Peyer's patch (tissue), 4 donors: Measurements from ENCODE around the gene NRG4.

ENCODE experiments used
- POLR2A ChIP-seq, 2 donors: fragments of 450-650 bp; IDR thresholded peaks; one replicate each; pipeline ENCODE4 v1.5.1; 2017; ENCODE audit warnings: antibody characterized with exemption in 2 of 2, mild to moderate bottlenecking in 2 of 2, moderate library complexity in 2 of 2
- TF ChIP-seq, protein P1 (sequence below), 6 experiments: fragments of 450-650 bp in 4 of 6; fragments of 200-600 bp in 2 of 6; sonication (generic) in 1 of 6; IDR thresholded peaks; one replicate each; pipeline ENCODE4 v1.5.1; 2017 to 2019; ENCODE audit warnings: antibody characterized with exemption in 6 of 6, mild to moderate bottlenecking in 3 of 6, moderate library complexity in 1 of 6

- TF ChIP-seq, protein P1, sequence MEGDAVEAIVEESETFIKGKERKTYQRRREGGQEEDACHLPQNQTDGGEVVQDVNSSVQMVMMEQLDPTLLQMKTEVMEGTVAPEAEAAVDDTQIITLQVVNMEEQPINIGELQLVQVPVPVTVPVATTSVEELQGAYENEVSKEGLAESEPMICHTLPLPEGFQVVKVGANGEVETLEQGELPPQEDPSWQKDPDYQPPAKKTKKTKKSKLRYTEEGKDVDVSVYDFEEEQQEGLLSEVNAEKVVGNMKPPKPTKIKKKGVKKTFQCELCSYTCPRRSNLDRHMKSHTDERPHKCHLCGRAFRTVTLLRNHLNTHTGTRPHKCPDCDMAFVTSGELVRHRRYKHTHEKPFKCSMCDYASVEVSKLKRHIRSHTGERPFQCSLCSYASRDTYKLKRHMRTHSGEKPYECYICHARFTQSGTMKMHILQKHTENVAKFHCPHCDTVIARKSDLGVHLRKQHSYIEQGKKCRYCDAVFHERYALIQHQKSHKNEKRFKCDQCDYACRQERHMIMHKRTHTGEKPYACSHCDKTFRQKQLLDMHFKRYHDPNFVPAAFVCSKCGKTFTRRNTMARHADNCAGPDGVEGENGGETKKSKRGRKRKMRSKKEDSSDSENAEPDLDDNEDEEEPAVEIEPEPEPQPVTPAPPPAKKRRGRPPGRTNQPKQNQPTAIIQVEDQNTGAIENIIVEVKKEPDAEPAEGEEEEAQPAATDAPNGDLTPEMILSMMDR (IDR thresholded peaks at IDR 0.05) = no peak
- TF ChIP-seq POLR2A (IDR thresholded peaks at IDR 0.05) = no peak
These were observed 29.8 kb downstream of the NRG4 start for GRCh38 chr15:75982468-75982867.
